CD4-positive, alpha-beta T cell treated with Interleukin-4 for 4 hours (primary cell): ENCODE data around the gene C1orf185.
A peak's percentile ranks its signal among the peaks of the same experiment; 100 is the strongest.
"Not testable (repeated sequence)": the region's sequence is repeated elsewhere in the genome, so short reads cannot be mapped to it uniquely, and the experiment has no call there.

Source experiments
- DNase-seq: peaks from one replicate; pipeline ENCODE4 v3.0.0-alpha.2; 2020

The C1orf185 gene

GRCh38 chr1:51101976-51102375 is at the start of gene C1orf185:
Gene C1orf185 (plus strand): TSS chr1:51102228. CDS start chr1:51102234, 6 bp downstream.
- DNase-seq, result no peak

GRCh38 chr1:51058858-51059257 is 43.2 kb upstream of the C1orf185 start:
- peak; percentile 11 for DNase-seq

GRCh38 chr1:51061231-51061918 is 40.7 kb upstream of the C1orf185 start:
- DNase-seq, result no peak

DNA sequence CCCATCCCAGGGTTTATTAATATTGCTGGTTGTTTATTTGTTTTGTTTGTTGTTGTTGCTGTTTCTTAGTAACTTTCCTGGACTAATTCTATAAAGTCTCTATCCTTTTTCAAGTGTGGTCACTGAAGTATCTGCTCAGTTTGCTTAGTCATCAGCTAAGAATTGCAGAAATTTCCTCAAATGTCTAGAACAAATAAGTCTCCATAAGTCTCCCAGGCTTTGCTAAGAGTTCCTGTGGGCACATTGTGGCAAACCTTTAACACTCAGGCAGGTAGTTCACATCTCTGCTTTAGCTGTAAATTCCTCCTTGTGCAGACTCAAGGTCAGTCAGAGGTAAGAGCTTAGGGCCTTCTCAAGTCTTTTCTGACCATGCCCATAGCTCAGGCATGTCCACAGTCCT is 38.9 kb upstream of the C1orf185 start:
- DNase-seq, result no peak

GRCh38 chr1:51070011-51070410 is 32.0 kb upstream of the C1orf185 start:
- no peak for DNase-seq

DNA sequence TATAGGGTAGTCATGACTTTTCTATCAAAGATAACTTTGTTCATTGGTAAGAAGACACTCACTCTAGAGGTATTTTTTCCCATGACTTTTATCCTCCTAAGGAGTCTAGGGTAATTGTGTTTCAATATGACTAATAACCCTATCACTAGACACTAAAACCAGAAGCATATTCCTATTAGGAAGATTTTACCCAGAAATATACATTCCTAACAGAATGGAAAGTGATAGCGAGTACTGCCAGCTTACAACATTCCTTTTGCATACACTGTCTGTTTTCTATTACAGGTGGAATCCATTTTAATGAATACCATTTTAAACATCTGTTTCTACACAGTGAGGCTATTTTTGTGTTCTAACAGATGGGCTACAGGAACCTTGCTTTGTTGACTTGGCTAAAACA is 31.4 kb upstream of the C1orf185 start:
- no peak for DNase-seq

DNA sequence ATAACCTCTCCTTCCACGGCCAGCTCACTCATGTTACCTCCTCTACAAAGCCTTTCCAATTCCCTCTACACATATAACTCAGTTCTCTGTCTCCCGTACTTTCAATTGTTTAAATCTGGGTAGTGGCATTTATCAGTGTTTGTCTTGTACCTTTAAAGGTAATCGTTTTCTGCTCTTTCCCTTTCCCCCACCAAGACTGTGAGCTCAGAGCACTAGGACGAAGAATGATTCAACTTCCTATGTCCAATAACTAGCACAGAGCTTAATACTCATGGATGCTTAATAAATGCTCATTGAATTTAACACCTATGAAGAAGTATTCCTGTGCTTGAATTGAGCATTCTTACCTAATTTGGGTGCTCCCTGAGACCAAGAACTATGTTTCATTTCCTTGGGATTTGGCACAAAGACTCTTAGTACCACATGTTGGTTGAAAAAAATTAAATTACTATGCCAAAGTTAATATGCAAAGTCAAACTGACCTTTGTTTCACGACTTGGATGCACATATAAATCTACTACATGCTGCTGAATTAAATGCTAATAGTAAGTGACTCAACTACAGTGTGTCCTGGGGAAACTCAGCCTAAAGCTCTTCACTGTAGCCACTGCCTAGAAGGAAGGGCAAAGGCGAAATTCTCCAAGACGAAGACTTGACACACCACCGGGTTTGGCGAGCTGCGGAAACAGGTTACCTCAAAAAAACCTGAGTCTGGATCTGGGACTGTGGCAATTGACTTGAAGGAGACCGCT is 30.6 kb upstream of the C1orf185 start:
- no peak for DNase-seq

DNA sequence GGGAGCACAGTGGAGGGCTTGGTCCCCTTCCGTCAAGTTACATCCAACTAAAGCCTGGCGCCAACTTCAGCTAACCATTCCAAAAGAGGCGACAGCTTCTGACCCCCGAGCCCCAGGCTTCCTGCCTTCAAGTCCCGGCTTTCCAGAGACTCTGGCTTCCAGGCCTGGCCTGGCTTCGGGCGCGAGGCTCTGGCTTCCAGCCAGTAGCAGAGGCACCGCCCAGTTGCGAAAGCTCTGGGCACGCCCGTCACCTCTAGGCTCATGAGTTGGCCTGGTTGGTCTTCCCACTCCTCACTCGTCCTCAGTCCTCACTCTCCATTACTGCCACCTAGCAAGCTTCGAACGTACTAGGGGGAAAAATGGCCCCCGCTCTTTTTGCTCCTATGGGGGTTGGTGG is 30.0 kb upstream of the C1orf185 start:
- DNase-seq, result no peak

DNA sequence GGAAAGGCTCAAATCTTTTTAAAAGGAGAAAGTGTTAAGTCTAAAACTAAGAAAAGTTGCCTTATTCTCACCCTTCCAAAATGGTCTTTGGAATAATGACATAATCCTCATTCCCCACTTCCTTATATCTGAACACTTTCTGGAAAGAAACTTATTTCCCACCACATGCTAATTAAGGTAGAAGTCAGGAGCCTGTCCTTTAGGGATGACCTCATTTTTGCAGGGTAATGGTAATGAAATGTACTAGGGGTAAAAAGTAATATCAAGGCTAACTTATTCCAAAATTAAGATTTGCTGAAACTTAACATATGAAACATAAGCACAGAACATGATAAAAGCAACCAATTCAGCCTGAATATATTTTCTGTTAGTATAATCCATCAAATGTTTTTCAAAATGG is 29.4 kb upstream of the C1orf185 start:
- no peak for DNase-seq

GRCh38 chr1:51073456-51073855 is 28.6 kb upstream of the C1orf185 start:
- DNase-seq, result no peak

DNA sequence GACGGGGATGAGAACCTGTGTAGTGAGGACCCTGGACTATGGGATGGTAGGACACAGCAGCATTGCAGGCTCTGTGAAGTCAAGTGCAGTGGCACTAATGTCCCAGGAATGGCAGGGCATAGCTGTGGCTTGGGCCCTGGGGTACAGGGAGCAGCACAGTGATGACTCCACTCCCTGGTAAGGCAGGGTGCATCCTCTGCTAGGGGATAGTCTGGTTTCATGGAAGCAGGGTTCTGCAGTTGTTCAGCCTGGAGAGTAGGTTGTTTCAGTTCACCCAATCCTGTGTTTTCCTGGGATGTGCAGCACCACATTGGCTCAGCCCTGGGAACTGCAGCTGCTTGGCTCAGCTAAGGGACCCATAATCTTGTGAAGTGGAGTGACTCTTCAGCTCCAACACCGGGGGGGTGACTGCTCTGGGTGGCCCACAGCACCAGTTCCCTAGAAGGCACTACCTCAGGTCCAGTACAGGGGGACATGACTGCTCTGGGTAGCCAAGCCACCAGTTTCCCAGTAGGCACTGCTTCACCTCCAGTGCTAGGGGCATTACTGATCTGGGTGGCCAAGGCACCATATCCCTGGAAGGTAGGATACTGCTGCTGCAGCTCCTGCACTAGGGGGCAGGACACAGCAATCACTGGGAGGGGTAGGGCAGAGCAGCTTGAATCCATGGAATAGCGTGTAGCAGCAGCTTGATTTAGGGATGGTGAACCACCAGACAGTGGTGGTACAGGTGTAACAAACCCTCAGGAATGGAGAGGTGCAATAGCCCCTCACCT is 15.3 kb upstream of the C1orf185 start:
- DNase-seq, result no peak

DNA sequence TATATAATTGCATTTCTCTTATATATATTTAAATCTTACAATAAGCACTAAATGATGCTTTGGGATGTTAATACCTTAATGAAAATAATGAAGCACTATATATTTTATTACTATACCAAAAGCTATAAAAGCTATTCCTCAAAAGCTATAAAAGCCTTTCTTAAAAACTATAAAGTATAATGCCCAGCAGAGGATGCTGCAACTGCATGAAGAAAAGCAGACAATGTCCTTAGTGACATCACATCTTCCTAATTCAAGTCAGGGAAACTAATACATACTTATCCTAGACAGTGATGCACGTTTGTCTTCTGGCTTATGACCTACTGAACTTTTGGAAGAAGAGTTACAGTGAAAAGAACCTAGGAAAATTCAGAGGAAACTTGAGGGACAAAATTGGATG is 13.6 kb upstream of the C1orf185 start:
- DNase-seq, result no peak

- no peak for DNase-seq
Observed at GRCh38 chr1:51093581-51093980, 8.4 kb upstream of the C1orf185 start.

- no peak for DNase-seq
Observed at GRCh38 chr1:51097171-51097570, 4.9 kb upstream of the C1orf185 start.

- DNase-seq, result no peak
Observed at GRCh38 chr1:51100264-51100880, 1.7 kb upstream of the C1orf185 start.

DNA sequence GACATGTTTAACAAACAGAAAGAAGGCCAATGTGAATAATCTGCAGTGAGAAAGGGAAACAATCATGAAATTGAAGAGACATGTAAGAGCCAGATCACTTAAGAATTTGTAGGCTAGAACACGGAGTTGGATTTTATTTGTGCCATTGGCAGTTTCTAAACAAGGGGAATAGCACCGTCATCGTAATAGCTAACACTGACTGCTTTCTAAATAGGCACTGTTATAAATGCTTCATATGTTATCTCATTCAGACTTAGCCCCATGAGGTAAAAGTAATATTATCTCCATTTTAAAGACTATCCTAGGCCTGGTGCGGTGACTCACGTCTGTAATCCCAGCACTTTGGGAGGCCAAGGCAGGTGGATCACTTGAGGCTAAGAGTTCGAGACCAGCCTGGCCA is 12.1 kb downstream of the C1orf185 start:
- no peak for DNase-seq

GRCh38 chr1:51115714-51116404 is 13.8 kb downstream of the C1orf185 start:
- no peak for DNase-seq

DNA sequence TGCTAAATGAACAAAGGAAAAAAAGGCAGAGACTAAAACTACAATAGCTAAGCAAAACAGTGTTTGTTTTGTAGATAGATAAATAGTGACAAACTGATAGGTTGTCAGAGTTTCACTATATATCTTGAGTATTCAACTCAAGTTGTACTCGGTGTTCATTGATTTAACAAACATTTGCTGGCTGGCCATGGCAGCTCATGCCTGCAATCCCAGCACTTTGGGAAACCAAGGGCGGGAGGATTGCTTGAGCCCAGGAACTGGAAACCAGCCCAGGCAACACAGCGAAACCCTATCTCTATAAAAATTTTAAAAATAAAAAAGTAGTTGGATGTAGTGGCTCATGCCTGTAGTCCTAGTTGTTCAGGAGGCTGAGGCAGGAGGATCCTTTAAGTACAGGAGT is 17.3 kb downstream of the C1orf185 start:
- no peak for DNase-seq

DNA sequence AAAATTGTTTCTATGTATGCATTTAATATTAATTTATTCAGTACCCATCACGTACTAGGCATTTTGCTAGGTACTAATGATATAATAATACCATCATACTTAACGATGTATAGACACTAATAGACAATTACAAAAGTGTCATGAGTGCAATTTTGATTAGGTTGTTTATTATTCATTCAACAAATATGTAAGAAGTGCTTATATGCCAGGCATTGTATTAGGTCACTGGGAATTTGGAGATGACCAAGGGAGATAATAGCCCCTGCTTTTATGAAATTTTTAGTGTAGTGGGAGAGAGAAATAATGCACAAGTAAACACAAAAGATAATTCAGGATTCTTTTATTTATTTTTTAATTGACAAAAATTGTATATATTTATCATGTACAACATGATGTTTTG is 18.6 kb downstream of the C1orf185 start:
- no peak for DNase-seq

GRCh38 chr1:51127152-51127551 is 25.1 kb downstream of the C1orf185 start:
- DNase-seq, result not testable (repeated sequence)

GRCh38 chr1:51131185-51131584 is 29.2 kb downstream of the C1orf185 start:
- DNase-seq, result no peak

GRCh38 chr1:51133045-51133444 is 31.0 kb downstream of the C1orf185 start:
- no peak for DNase-seq

DNA sequence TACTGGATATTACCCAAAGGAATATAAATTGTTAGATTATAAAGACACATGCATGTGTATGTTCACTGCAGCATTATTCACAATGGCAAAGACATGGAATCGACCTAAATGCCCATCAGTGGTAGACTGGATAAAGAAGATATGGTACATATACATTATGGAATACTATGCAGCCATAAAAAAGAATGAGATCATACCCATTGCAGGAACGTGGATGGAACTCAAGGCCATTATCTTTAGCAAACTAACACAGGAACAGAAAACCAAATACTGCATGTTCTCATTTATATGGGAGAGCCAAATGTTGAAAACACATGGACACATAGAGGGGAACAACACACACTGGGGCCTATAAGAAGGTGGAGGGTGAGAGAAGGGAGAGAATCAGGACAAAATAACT is 35.7 kb downstream of the C1orf185 start:
- DNase-seq, result not testable (repeated sequence)
